ENCODE measurements around the gene CPD. TPM values are rescaled to one million over a fixed set of nuclear protein-coding genes. Genes with fewer than 3 reads are reported as not detected.

Gene CPD
- total RNA-seq, 1 donor from 2014 or later: 164 TPM

DNA sequence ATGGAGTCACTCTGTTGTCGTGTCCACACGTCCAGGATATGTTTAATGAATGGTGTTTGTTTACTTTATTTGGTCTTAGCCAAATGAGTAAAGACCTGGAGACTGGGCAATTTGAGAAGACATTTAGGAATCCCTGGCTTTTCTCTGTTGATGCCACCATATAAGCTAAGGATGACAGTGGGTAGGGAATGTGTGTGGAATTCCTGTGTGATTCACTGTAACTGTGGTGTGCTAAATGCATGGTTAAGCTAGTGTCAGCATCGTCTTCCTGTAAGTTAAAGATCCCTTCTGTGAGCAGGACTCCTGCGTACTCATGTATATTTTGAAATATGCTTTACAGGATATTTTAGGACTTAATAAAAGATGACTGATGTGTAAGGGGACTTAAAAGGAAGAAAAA lies 124.8 kb downstream of the CPD start:
- DNase-seq (ENCODE audit: low read depth in 2 of 2): no peak

DNA sequence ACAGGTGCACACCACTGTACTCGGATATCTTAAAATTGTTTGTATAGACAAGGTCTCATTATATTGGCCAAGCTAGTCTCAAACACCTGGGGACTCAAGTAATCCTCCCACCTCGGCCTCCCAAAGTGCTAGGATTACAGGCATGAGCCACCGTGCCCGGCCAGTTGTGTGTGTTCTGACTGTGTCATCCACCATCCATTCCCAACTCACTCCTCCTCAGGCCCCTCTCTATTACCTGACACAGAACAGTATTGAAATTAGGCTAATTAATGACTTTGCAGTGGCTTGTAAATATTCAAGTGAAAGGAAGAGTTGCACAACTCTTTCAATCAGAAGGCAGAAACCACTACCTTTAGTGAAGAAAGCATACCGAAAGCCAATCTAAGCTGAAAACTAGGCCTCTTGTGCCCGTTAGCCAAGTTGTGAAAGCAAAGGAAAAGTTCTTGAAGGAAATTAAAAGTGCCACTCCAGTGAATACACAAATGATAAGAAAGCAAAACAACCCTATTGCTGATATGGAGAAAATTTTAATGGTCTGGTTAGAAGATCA lies 127.2 kb downstream of the CPD start:
- DNase-seq (ENCODE audit: low read depth in 2 of 2): no peak

DNA sequence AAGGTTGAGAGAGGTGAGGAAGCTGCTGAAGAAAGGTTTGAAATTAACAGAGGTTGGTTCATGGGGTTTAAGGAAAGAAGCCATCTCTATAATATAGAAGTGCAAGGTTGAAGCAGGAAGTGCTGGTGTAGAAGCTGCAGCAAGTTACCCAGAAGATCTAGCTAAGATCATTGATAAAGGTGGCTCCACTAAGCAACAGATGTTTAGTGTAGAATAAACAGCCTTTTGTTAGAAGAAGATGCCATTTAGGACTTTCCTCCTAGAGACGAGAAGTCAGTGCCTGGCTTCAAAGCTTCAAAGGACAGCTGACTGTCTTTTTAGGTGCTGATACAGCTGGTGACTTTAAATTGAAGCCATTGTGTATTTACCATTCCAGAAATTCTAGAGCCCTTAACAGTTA lies 127.8 kb downstream of the CPD start:
- DNase-seq (ENCODE audit: low read depth in 2 of 2): no peak

DNA sequence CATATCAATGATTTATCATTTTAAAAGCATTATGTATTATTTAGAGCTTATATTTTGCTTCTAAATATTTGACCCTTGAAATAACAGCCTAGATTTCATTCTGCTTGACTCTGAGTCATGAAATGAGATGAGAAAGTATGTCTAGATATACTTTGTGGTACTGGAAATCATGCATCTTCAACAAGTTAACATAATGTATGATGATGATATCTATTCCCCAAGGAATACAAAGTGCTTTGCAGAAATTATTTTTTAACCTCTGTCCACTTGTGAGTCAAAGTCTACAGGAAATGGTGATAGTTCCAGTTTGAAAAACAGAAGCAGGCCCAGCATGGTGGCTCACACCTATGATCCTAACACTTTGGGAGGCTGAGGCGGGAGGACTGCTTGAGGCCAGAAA lies 134.6 kb downstream of the CPD start:
- DNase-seq (ENCODE audit: low read depth in 2 of 2): no peak

DNA sequence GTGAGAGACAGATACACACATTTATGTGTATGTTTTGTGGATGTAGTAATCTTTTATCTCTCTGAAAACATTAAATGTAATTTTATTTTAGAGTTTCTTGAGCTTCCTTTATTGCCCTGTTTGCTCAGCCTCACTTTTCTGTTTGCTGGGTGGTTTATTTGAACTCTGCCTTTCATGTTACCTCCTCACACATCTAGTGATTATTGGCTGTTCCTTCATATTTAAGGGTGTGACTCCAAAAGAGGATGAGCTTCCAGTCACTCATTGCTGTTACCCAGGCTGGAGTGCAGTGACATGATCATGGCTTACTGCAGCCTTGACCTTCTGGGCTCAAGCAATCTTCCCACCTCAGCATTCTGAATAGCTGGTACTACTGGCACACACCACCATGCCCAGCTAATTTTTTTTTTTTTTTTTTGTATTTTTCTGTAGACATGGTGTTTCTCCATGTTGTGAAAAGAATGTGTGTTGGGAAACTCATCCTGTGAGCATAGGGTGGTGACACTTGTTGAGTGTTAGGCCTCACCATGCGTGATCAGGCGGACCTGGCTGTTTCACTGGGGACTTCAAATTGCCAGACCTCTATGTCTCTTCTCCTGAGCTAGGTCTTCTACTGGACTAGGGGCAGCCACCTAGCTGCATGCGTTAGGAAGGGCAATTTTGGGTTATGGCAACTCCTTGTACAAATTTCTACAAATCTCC lies 136.3 kb downstream of the CPD start:
- no peak for DNase-seq (ENCODE audit: low read depth in 2 of 2)

DNA sequence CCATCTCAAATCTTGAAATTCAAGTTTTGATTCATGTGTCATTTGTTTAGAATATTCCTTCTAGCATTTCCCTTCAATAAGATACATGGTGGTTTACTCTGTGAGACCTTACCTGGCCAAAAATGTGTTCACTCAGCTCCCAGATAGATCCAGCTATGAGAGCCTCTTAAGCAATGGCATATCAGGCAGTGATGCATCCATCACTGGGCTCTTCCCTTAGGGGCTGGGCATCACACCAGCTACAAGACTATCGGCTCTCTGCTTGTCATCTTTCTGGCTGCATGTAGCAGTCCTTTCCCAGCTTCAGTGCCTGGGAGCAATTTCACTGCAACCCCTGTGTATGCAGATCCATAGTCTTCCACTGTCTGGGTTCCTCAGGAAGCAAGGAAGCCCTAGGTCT lies 139.1 kb downstream of the CPD start:
- no peak for DNase-seq (ENCODE audit: low read depth in 2 of 2)

DNA sequence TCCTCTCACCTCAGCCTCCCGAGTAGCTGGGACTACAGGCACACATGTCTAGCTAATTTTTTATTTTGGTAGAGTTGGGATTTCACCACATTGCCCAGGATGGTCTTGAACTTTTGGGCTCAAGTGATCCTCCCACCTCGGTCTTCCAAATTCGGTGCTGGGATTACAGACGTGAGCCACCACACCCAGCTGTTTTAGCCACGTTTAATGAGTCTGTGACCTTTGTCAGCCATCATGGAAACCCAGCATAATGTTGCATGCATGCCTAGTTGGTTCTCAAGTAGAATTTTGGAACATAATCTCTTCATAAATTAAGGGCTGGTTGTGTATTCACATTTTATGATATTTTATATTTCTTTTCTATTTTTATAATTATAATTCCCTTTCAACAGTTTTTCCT lies 140.4 kb downstream of the CPD start:
- no peak for DNase-seq (ENCODE audit: low read depth in 2 of 2)

Other genes with a start within 250 kb of the CPD start
- 2.6 and 5.0 TPM in 2 replicates for gene SLC6A4, start 143.2 kb upstream of the CPD start, total RNA-seq
- 33.1 and 41.2 TPM in 2 replicates for gene BLMH, start 87.0 kb upstream of the CPD start, total RNA-seq
- gene TMIGD1, start 44.9 kb upstream of the CPD start, total RNA-seq: not detected in 2 replicates
- 16.3 and 24.4 TPM in 2 replicates for gene GOSR1, start 98.5 kb downstream of the CPD start, total RNA-seq

All from lung microvascular endothelial cell (primary cell).